D721Med (cell line): ENCODE measurements around the gene FSIP1.

Source experiments
- DNase-seq: peaks from one replicate; pipeline ENCODE4 v3.0.0; 2011; ENCODE audit warnings: low spot score; ENCODE audit not compliant: insufficient read length
- FAIRE-seq: peaks from 2 replicates; lab custom pipeline; 2011; peaks lifted over from hg19 to GRCh38; lab: Jason Lieb, UNC
- TF ChIP-seq, protein P1 (sequence below): IDR thresholded peaks from 2 replicates; pipeline ENCODE4 v1.5.1; 2012; ENCODE audit warnings: mild to moderate bottlenecking, control low read depth; ENCODE audit not compliant: insufficient read depth; ENCODE audit errors: missing control alignments

Gene FSIP1

DNA sequence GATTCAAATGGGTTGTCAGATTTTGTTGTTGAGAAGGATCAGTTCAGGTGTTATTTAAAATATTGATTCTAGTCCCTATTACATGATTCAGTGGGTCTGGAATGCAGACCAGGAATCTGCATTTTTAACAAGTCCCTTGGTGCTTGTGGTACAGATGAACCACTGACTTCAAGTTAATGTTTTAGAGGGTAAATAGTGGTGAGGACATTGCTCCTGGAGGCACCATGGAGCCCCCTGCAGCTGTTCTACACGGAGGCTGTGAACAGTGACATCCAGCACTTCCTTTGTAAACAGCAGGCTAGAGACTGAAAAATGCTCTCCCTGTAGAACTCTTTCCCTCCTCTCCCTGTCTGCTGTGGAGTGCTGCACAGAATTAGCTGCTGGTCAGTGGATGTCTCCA, 4.8 kb upstream of the FSIP1 start:
- DNase-seq (no peak), FAIRE-seq (no peak)
- TF ChIP-seq, protein P1, sequence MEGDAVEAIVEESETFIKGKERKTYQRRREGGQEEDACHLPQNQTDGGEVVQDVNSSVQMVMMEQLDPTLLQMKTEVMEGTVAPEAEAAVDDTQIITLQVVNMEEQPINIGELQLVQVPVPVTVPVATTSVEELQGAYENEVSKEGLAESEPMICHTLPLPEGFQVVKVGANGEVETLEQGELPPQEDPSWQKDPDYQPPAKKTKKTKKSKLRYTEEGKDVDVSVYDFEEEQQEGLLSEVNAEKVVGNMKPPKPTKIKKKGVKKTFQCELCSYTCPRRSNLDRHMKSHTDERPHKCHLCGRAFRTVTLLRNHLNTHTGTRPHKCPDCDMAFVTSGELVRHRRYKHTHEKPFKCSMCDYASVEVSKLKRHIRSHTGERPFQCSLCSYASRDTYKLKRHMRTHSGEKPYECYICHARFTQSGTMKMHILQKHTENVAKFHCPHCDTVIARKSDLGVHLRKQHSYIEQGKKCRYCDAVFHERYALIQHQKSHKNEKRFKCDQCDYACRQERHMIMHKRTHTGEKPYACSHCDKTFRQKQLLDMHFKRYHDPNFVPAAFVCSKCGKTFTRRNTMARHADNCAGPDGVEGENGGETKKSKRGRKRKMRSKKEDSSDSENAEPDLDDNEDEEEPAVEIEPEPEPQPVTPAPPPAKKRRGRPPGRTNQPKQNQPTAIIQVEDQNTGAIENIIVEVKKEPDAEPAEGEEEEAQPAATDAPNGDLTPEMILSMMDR: no peak

DNA sequence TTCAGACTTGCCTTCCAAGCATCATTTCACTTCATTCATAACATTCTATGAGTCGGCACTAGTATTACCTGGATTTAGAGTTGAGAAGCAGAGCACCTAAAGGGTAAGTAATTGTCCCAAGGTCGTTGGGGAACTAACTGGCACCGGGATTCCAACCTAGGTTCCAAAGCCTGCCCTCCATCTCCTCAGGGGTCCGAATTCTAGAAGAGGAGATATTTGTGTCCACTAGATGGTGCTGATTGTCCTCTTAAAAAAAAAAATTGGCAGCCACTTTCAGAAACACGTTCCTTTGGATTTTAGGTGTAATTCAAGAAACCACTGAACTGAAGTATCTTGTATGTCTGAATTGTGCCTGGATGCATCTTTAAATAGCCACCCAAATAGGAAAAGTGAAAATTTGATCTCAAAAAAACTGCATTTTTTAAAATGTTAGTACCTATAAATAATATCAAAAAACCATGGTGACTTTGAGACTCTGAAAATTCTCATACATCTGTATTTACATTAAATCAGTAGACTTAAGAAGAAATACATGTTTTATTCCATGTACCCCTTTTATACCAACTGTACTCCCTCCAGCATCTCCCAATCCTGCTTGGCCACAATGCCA, 3.9 kb upstream of the FSIP1 start:
- no peak for DNase-seq
- no peak for FAIRE-seq
- TF ChIP-seq, protein P1: peak; percentile 57

DNA sequence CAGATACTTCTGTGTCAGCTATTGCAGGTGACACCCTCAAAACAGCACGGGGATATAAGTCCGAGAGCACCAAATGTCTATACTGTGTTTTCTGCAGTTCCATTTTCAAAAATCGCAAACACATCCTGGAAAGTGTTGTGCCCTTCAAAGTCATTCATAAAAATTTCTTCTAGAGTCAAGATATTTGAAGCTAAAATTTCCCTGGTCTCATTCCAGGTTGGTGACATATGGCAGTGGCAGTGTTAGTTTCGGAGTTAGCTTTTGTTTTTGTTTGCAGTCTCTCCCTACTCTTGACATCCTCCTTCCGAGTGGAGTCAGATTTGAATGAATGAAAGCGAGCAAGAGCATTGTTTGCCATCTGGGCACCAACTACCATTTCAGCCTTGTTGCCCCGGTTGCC, 3.2 kb upstream of the FSIP1 start:
- no peak for DNase-seq
- FAIRE-seq: no peak

GRCh38 chr15:39785139-39785538, 2.5 kb upstream of the FSIP1 start:
- FAIRE-seq: no peak
- TF ChIP-seq, protein P1: no peak

More for the DNA sequence above, 3.2 kb upstream of the FSIP1 start:
- TF ChIP-seq, protein P1: no peak

DNA sequence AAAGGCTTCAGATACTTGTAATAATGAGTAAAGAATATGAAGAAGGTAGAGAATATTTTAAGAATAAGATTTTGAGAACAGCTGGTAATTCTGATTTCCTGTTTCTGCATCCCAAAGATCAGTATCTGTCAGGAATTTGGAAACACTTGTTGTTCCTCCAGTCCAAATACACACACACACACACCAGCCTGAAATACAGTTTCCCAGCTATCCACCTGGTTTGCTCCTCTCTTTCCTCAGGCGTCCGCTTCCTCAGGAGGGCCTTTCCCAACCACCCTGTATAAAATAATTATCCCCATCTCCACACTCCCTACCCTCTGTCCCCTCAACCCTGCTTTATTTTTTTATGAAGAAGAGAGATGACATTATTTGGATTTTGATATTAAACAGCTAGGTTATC, 2.0 kb upstream of the FSIP1 start:
- FAIRE-seq: no peak
- DNase-seq: no peak
- TF ChIP-seq, protein P1: no peak

More at GRCh38 chr15:39785139-39785538, 2.5 kb upstream of the FSIP1 start:
- no peak for DNase-seq

GRCh38 chr15:39784125-39784524, 1.5 kb upstream of the FSIP1 start:
- no peak for FAIRE-seq
- TF ChIP-seq, protein P1: no peak
- DNase-seq: no peak

DNA sequence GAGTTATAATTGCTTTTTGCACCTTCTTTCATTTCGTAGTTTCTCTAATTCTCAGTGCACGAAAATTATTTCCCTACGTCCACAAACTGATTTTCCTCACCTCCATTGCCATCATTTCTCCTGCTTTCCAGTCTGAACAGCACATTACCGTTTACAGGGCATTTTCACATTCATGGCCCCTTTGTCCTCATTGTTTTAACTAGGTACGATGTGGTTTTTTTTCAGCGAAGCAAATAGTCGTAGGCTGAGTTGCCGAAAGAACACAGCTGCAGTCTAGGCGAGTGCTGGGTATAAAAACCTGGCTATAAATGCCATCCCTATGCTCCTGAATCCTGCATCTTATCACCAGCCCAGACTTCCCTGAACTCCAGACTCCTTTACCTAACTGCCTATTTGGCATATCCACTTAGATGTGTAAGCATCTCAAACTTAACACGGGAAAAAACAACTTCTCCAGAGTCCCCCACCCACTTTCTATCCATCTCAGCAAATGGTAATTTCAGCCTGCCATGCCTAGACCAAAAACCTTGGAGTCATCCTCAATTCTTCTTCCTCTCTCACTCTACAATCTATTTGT, 691 bp upstream of the FSIP1 start:
- DNase-seq (no peak), FAIRE-seq (no peak)
- TF ChIP-seq, protein P1: no peak
